GM18499 (cell line): ENCODE data around the gene TMIGD2.
"Not testable (repeated sequence)": the region's sequence is repeated elsewhere in the genome, so short reads cannot be mapped to it uniquely, and the experiment has no call there.

Experiments
- ATAC-seq: cut with Tn5 transposase; IDR thresholded peaks from one replicate; pipeline ENCODE4 v1.9.1; 2021; ENCODE audit warnings: moderate number of reproducible peaks; ENCODE audit not compliant: insufficient read depth, unreplicated experiment

The TMIGD2 gene

GRCh38 chr19:4302243-4302640 is at the start of gene TMIGD2:
TMIGD2 (minus strand) TSS chr19:4302389; CDS start chr19:4302385, 4 bp downstream.
- no peak for ATAC-seq

- no peak for ATAC-seq
These were observed 48.5 kb upstream of the TMIGD2 start for GRCh38 chr19:4350726-4351125.

DNA sequence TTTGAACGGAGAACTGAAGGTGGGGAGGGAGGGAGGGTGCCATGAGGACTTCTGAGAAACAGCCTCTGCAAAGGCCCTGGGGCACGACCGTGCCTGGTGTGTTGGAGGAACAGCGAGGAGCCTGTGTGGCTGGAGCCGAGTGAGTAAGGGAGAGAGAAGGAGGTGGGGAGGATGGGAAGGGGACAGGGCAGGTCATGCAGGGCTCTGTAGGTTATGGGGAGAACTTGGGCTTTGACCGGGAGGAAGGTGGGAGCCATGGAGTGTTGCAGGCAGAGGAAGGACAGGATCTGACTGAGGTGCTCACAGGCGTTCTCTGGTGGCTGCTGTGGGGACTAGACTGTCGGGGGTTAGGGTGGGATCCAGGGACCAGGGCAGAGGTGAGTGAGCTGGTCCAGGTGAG is 47.9 kb upstream of the TMIGD2 start:
- no peak for ATAC-seq

DNA sequence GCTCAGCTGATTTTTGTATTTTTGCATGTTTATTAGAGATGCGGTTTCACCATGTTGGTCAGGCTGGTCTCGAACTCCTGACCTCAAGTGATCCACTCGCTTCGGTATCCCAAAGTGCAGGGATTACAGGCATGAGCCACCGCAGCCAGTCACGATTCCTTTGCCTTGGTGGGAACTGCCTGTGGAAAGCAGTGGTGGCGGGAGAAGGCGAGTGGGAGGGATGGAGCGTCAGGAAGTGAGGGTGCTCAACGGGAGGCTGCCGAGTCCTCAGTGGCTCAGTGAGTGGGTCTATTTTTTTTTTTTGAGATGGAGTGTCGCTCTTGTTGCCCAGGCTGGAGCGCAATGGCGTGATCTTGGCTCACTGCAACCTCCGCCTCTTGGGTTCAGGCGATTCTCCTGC is 47.0 kb upstream of the TMIGD2 start:
- ATAC-seq, result not testable (repeated sequence)

DNA sequence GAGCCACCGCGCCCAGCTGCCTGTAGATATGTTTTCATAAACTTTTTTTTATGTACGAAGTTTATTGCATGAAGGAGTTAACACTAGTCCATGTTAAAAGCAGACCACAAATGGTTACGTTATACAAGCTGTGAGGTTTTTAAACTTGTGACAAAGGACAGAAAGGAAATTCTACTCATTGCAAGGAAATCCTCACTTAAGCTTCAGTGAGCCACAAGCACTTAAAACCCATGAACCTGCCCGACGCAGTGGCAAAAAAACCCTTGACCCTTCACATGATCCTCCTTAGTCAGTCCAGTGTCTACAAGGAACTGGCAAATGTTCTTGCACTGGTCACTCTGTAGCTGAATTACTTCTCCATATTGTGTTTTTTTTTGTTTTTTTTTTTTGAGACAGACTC is 45.3 kb upstream of the TMIGD2 start:
- ATAC-seq, result no peak

DNA sequence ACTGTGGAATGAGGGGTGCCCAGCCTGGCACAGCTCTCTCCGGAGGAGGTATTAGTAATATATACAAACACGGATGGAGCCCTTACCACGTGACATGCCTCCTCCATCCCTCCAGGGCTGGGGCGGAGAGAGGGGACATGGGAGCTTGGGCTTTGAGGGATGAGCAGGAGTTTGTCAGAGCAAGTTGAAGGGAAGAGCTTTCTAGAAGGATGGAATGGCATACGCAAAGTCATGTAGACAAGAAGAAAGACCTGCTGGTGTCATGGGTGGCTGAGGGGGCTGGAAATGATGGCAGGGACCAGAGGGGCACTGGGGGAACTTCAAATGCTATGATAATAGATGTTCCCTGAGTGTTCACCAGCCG is 43.8 kb upstream of the TMIGD2 start:
- ATAC-seq, result no peak

DNA sequence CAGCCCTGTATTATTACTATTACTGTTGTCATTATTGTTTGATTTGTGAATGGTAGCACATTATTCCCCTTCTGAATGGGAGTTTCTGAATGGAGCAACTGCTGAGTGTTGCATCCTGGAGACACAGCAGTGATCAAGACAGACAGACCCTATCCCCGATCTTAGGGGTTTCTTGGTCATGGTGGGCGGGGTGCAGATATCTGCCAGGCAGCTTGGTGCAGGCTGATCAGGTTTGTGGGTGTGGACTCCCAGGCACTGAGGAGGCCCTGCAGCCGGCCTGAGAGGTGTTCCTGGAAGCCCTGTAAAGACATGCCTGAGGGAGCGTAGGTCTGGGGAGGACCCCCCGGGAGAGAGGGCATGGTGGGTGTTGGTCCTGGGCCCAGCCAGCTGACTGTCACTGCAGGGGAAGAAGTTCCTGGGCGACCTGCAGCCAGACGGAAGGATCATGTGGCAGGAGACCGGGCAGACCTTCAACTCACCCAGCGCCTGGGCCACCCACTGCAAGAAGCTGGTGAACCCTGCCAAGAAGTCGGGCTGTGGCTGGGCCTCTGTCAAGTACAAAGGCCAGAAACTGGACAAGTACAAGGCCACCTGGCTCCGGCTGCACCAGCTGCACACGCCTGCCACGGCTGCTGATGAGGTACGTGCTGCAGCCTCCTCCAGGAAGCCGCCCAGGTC is 43.3 kb upstream of the TMIGD2 start:
- no peak for ATAC-seq

DNA sequence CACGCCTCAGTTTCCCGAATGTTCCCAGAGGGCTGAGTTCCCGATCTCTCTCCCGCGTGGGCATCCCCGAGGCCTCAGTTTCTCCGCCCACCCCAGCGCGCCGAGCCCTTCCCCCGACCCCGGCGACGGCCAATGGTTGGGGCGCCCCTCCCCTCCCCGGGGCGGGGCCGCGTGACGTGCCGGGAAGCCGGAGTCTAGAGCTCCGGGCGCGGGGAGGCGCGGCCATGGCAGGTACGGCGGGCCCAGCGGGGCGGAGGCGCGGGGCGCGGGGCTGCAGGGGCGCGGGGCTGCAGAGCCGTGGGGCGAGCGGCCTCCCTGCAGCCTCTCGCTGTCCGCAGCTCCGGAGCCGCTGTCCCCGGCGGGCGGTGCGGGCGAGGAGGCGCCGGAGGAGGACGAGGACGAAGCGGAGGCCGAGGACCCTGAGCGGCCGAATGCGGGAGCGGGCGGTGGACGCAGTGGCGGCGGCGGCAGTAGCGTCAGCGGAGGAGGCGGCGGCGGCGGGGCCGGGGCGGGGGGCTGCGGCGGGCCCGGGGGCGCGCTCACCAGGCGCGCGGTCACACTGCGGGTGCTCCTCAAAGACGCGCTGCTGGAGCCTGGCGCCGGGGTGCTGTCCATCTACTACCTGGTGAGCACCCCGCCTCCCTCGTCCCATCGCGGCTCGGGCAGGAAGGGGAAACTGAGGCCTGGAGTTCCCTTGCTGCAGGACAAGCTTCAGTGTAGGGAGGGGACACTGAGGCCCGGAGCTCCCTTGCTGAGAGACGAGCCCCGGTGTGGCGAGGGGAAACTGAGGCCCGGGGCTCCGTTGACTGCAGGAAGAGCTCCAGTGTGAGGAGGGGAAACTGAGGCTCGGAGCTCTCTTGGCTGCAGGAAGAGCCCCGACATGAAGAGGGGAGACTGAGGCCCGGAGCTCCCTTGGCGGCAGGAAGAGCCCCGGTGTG is 41.5 kb upstream of the TMIGD2 start, which contains the start of gene MPND:
Gene MPND, plus strand, starts transcription at position 193 of the 938 bp plus-strand sequence. Its CDS starts 32 bp downstream, at position 225.
- ATAC-seq, result no peak

DNA sequence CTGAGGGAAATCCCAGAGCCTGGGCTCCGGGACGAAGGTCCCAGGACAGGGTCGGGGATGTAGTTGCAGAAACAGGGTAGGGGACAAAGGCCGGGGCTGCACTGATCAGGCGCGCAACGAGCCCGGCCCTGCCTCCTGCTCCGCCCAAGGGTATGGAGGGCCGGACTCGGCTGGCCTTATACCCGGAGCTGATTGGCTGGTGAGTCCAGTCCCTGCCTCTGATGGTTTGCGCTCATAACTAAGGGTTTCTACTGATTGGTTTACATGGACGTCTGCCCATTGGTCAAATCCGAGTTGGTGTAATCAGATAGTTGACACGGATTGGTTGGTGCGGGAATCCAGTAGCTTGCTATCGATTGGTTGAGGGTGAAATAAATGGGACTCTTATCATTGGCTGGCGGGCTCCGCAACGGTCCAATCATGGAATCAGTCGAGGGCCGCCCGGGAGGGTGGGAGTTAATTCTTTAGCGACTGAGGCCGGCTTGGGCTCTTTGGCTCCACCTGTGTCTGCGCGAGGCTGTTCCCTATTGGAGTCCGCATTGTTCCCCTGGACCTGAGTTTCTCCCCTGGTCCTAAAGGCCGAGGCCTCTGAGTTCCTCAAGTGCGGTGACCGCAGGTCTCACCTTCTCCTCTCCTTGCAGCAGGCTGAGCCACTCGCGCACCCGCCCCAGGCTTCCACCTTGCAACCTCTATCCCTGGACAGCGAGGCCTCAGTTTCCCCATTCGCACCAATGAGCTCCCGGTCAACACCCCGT is 40.6 kb upstream of the TMIGD2 start:
- ATAC-seq, result peak; percentile 93

DNA sequence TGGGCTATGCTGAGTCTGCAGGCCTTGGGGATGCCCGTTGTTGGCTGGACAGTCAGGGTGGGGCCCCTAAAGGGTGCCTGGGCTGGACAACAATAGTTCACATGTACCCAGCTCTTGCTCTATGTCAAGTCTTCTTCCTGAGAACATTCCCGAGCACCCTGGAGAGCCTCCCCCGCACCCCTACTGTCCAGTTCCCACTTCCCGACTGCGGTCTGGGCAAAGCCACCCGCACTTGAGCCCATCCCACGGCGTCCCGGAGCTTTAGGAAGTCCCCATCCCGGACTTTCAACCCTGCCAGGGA is 40.1 kb upstream of the TMIGD2 start:
- ATAC-seq, result no peak

DNA sequence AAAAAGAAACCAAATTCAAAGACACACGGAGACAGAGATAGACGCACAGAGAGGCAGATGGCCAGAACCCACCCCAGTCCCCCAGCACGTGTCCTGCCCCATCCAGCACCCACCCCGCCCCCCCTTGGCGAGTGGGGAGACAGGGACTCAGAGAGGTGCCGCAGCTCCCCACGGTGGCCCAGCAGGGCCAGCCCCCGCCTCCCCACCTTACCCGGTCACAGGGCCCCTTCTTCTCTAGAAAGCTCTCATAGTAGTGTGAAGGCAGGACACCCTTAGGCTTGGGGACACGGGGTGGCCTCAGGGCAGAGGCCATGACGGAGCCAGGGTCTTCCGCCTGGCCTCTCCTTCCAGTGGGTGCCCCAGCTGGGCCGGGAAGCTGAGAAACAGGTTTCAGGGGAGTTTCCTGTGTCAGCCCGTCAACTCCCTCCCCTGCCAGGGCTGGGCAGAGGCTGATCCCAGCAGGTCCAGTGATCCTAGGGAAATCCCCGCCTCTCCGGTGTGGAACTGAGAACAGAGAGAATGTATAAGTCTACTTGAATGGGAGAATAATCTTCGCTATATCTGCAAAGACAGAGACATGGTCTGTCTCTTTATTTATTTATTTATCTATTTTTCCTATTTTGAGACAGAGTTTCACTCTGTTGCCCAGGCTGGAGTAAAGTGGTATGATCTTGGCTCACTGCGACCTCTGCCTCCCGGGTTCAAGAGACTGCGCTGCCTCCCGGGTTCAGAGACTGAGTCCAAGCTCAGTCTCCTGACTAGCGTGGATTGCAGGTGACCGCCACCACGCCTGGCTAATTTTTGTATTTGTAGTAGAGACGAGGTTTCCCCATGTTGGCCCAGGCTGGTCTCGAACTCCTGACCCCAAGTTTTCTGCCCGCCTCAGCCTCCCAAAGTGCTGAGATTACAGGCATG is 36.5 kb upstream of the TMIGD2 start, which contains the start of gene STAP2:
Gene STAP2, minus strand, starts transcription at position 387 of the 915 bp plus-strand sequence. Its CDS starts 74 bp downstream, at position 313.
- ATAC-seq, result no peak

DNA sequence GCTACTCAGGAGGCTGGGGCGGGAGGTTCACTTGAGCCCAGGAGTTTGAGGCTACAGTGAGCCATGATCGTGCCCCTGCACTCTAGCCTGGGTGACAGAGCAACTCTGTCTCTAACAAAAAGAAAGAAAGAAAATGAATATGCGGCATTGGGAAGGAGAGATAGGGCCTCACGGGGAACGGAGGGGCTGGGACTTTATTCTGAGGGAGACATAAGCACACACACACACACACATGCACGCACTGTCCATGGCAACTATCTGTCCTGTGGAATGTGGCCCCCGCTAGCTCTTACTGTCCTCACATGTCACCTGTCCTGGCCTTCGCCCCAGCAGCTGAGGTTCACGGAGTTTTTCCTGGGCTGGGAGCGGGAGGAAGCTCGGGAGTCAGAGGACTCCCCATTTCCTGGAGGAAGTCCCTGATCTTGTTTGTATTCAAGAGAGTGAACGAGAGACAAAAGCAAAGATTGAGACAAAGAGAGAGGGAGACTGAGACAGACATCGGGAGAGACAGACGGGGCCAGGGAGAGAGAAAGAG is 35.8 kb upstream of the TMIGD2 start:
- no peak for ATAC-seq

DNA sequence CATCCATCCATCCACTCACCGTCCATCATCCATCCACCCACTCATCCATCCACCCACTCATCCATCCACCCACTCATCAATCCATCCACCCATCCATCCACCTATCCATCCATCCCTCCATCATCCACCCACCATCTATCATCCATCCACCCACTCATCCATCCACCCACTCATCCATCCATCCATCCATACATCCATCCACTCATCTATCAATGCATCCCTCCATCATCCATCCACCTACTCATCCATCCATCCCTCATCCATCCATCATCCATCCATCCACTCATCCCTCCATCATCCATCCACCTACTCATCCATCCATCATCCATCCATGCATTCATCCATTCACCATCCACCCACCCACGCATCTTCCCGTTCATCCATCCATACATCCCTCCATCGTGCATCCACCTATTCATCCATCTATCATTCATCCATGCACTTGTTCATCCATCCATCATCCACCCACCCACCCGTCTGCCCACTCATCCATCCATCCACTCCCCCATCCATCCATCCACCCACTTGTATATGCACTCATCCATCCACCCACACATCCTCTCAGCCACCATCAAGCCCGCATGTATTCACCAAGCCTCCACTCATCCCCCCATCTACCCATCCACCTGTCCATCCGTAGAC is 32.9 kb upstream of the TMIGD2 start:
- ATAC-seq, result no peak

GRCh38 chr19:4329858-4330257 is 27.7 kb upstream of the TMIGD2 start:
- no peak for ATAC-seq

GRCh38 chr19:4328991-4329681 is 26.9 kb upstream of the TMIGD2 start:
- ATAC-seq, result not testable (repeated sequence)

GRCh38 chr19:4328243-4328990 is 26.2 kb upstream of the TMIGD2 start:
- peak; percentile 45 for ATAC-seq

DNA sequence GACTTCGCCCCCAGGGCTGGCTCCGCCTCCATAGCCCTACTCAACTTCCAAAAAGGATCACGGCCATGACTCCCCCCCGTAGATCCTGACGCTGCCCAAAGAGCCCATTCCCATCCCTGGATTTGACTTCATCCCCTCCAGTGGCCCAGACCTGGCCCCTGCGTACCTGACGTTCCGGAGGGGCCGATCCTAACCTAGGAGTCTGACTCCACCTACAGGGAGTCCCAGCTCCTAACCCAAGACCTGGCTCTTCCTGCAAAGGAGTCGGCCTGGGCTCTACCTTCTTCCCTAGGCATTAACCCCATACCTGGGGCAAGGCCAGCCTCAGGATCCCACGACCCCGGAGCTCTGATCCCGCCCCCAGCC is 25.7 kb upstream of the TMIGD2 start:
- no peak for ATAC-seq
